ENCODE results near the gene LINGO1.

LINGO1 gene

DNA sequence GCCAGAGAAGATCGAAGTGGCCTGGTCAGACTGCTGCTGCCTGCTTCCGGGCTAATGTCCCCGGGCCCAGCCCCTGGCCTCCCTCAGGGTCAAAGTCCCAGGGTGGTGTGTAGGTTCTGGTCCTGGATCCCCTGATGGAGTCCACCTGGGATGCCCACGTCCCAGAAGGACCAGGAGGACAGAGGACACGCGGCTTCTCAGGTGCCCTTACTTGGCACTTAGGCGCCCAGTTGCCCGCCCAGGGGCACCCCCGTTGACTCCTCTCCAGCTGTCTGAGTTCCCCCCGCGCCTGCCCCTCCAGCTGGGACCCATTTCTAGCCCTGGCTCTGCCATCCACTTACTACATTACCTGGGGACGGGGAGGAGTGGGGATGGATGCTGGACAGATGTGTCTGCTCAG is 44.6 kb downstream of the LINGO1 start:
- no peak for DNase-seq (ENCODE audit: extremely low read depth, insufficient read length)
- Histone ChIP-seq H3K36me3 (ENCODE audit: control insufficient read depth, insufficient read depth, low read length) (no peaks in the 10 kb centered on the region), H3K27me3 (replicated peaks; ENCODE audit: control insufficient read depth, insufficient read depth, low read length) (no peaks in the 10 kb centered on the region; the same call in none of the 2 replicates), H3K4me3 (replicated peaks; ENCODE audit: low read depth, low read length) (no peak overlapping the region)
- TF ChIP-seq, protein P1, sequence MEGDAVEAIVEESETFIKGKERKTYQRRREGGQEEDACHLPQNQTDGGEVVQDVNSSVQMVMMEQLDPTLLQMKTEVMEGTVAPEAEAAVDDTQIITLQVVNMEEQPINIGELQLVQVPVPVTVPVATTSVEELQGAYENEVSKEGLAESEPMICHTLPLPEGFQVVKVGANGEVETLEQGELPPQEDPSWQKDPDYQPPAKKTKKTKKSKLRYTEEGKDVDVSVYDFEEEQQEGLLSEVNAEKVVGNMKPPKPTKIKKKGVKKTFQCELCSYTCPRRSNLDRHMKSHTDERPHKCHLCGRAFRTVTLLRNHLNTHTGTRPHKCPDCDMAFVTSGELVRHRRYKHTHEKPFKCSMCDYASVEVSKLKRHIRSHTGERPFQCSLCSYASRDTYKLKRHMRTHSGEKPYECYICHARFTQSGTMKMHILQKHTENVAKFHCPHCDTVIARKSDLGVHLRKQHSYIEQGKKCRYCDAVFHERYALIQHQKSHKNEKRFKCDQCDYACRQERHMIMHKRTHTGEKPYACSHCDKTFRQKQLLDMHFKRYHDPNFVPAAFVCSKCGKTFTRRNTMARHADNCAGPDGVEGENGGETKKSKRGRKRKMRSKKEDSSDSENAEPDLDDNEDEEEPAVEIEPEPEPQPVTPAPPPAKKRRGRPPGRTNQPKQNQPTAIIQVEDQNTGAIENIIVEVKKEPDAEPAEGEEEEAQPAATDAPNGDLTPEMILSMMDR (IDR thresholded peaks at IDR 0.05; ENCODE audit: insufficient read depth, low read length, poor library complexity, severe bottlenecking), result no peak

DNA sequence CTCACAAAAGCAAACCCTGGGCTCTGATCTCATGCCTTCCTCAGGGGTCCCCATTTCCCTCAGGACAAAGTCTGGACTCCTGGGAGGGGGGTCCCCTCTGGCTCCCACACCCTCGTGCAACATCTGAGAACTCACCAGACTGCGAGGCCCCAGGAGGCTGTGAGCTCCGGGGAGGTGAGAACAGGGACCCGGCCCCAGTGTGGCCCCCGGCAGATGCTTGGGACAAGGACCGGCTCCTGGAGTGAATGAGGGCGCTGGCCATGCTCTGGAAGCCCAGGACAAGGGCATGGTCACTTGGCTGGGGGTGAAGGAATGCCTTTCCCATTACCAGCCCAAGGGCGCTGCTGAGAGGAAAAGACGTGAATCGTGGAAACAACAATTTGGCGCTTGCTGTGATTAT is 48.0 kb downstream of the LINGO1 start:
- DNase-seq (ENCODE audit: extremely low read depth, insufficient read length), result no peak
- Histone ChIP-seq H3K27me3 (replicated peaks; ENCODE audit: control insufficient read depth, insufficient read depth, low read length) (no peaks in the 10 kb centered on the region; the same call in none of the 2 replicates), H3K36me3 (ENCODE audit: control insufficient read depth, insufficient read depth, low read length) (no peaks in the 10 kb centered on the region), H3K4me3 (replicated peaks; ENCODE audit: low read depth, low read length) (no peak overlapping the region)
- TF ChIP-seq, protein P1 (IDR thresholded peaks at IDR 0.05; ENCODE audit: insufficient read depth, low read length, poor library complexity, severe bottlenecking), result no peak

DNA sequence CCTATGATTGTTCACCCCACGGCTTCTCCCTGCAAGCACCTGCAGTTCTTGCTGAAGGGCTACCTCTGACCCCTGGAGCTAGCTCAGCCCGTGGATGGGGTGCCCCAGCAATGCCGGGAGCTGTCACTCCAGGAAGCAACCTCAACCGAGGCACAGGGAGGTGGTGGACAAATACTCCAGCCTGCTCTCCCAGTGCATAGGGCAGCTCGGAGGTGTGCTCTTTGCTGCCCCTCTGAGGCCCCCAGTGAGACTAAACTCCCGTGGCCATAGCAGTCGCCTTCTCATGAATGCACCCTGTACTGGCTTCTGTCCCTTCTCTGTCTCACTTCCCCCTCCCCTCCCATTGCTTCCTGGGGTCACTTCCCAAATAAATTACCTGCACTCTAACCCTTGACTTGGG is 48.5 kb downstream of the LINGO1 start:
- no peak for DNase-seq (ENCODE audit: extremely low read depth, insufficient read length)
- Histone ChIP-seq H3K4me3 (replicated peaks; ENCODE audit: low read depth, low read length) (no peak overlapping the region), H3K36me3 (ENCODE audit: control insufficient read depth, insufficient read depth, low read length) (no peaks in the 10 kb centered on the region), H3K27me3 (replicated peaks; ENCODE audit: control insufficient read depth, insufficient read depth, low read length) (no peaks in the 10 kb centered on the region; the same call in none of the 2 replicates)
- TF ChIP-seq, protein P1 (IDR thresholded peaks at IDR 0.05; ENCODE audit: insufficient read depth, low read length, poor library complexity, severe bottlenecking), result peak; percentile 42

DNA sequence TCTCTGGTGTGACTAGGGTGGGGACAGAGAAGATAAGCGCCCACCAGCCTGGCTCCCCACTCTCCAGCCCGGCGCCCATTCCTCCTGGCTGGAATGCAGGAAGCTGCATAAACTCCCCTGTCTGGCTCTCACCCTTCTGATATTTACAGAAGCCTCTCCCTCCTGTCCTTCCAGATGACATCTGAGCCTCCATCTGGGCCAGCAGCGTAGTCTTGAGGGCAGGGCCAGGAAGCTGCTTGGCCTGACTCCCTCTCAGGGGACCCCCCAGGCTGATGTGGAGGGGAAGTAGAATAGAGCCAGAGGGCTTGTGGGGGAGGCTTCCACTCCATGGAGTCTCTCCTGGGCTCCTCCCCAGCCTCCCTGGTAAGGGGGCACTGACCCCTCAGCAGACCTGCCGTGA is 49.9 kb downstream of the LINGO1 start:
- no peaks in the 10 kb centered on the region for H3K36me3 ChIP-seq (ENCODE audit: control insufficient read depth, insufficient read depth, low read length)
- no peaks in the 10 kb centered on the region; the same call in none of the 2 replicates for H3K27me3 ChIP-seq (replicated peaks; ENCODE audit: control insufficient read depth, insufficient read depth, low read length)
- TF ChIP-seq, protein P1 (IDR thresholded peaks at IDR 0.05; ENCODE audit: insufficient read depth, low read length, poor library complexity, severe bottlenecking), result no peak
- DNase-seq (ENCODE audit: extremely low read depth, insufficient read length), result no peak
- H3K4me3 ChIP-seq (replicated peaks; ENCODE audit: low read depth, low read length), result no peak overlapping the region

DNA sequence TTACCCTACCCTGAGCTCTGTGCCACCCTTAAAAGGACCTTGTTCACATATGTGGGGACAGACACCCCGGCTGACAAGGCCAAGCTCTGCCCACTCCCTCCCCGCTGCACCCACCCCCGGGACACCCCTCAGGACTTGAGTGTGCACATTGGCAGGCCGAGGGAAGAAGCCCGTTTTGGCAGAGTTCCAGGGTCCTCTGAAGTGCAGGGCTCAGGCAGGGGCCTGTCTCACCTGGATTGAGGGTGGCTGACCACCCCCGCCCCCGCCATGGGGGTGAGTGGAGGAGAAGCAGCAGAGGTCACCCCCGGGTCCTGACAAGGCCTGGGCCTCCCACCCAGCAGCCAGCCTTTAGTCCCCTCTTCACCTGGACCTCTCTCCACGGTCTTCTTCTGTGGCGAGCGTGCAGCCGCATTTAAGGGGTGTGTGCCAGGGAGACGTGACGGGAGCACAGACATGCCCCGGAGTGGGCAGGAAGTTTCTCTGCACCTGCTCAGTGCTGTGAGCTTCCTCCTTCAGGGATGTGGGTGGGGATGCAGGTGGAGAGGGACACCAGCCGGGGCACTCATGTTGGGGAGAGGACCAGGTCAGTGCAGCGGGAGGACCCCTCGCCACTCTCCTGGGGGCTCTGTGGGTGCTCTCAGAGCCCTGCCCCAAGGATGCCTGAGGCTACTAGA is 50.7 kb downstream of the LINGO1 start:
- H3K4me3 ChIP-seq (replicated peaks; ENCODE audit: low read depth, low read length), result no peak overlapping the region
- no peaks in the 10 kb centered on the region for H3K36me3 ChIP-seq (ENCODE audit: control insufficient read depth, insufficient read depth, low read length)
- TF ChIP-seq, protein P1 (IDR thresholded peaks at IDR 0.05; ENCODE audit: insufficient read depth, low read length, poor library complexity, severe bottlenecking), result no peak
- H3K27me3 ChIP-seq (replicated peaks; ENCODE audit: control insufficient read depth, insufficient read depth, low read length), result no peaks in the 10 kb centered on the region; the same call in none of the 2 replicates
- no peak for DNase-seq (ENCODE audit: extremely low read depth, insufficient read length)

Measured in GM06990 (cell line).